Suprapubic skin (tissue), 4 donors: ENCODE measurements around the gene SCGN.

Source experiments
- POLR2A ChIP-seq, 2 donors: fragments of 450-650 bp; IDR thresholded peaks; one replicate each; pipeline ENCODE4 v1.6.1; 2017; ENCODE audit warnings: antibody characterized with exemption in 2 of 2, mild to moderate bottlenecking in 2 of 2, moderate library complexity in 2 of 2
- POLR2AphosphoS5 ChIP-seq, 3 donors: sonication (generic); formaldehyde crosslinking; IDR thresholded peaks; one replicate each; pipeline ENCODE4 v1.6.1; 2017; ENCODE audit warnings: antibody characterized with exemption in 3 of 3
- TF ChIP-seq, protein P1 (sequence below), 2 donors: fragments of 200-600 bp in 1 of 2; fragments of 450-650 bp in 1 of 2; sonication (generic) in 1 of 2; IDR thresholded peaks; one replicate each; pipeline ENCODE4 v1.5.1; 2016 to 2019; ENCODE audit warnings: antibody characterized with exemption in 2 of 2, mild to moderate bottlenecking in 1 of 2, moderate library complexity in 1 of 2

DNA sequence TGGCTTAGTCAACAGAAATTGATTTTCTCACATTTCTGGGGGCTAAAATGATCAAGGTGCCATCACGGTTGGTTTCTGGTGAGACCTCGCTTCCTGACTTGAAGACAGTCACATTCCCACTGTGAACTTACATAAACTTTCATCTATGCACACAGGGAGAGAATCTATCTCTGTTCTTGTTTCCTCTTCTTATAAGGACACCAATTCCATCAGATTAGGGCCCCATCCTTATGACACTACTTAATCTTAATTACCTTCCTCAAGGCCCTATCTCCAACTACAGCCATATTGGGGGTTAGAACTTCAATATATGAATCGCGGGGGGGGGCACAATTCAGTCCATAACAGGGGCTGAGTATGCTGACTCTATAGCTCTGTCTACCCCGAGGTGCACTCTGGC lies 10.6 kb upstream of the SCGN start:
- TF ChIP-seq, protein P1, sequence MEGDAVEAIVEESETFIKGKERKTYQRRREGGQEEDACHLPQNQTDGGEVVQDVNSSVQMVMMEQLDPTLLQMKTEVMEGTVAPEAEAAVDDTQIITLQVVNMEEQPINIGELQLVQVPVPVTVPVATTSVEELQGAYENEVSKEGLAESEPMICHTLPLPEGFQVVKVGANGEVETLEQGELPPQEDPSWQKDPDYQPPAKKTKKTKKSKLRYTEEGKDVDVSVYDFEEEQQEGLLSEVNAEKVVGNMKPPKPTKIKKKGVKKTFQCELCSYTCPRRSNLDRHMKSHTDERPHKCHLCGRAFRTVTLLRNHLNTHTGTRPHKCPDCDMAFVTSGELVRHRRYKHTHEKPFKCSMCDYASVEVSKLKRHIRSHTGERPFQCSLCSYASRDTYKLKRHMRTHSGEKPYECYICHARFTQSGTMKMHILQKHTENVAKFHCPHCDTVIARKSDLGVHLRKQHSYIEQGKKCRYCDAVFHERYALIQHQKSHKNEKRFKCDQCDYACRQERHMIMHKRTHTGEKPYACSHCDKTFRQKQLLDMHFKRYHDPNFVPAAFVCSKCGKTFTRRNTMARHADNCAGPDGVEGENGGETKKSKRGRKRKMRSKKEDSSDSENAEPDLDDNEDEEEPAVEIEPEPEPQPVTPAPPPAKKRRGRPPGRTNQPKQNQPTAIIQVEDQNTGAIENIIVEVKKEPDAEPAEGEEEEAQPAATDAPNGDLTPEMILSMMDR (IDR thresholded peaks at IDR 0.05), result no peak
- TF ChIP-seq POLR2A (IDR thresholded peaks at IDR 0.05), result no peak
- TF ChIP-seq POLR2AphosphoS5 (IDR thresholded peaks at IDR 0.05), result no peak
